Smooth muscle cell of the brain vasculature (primary cell): Measurements from ENCODE around the gene GSN.

Experiments used
- DNase-seq: peaks from one replicate; pipeline ENCODE4 v3.0.0-alpha.2; 2012; ENCODE audit warnings: low read depth, low spot score

GSN gene

GRCh38 chr9:121323449-121324151, 55.6 kb downstream of the GSN start:
- DNase-seq = no peak

DNA sequence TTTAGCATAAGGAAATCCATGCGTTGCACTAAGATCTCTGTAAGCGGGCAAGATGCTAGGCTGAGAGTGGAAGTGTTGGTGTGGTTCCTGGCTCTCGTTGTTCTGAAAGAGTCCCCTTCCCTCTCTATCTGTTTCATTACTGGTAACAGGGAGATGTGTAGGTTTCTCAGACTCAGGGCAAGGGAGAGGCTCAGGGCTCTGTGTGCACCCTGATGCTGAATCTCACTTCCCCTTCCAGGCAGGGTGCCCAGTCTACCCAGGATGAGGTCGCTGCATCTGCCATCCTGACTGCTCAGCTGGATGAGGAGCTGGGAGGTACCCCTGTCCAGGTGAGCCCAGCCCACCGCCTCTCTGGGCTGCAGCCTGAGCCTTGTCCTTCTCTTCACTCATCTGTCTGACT, 56.4 kb downstream of the GSN start:
- DNase-seq = no peak

- no peak for DNase-seq
Measured at GRCh38 chr9:121324755-121325154, 56.8 kb downstream of the GSN start.

DNA sequence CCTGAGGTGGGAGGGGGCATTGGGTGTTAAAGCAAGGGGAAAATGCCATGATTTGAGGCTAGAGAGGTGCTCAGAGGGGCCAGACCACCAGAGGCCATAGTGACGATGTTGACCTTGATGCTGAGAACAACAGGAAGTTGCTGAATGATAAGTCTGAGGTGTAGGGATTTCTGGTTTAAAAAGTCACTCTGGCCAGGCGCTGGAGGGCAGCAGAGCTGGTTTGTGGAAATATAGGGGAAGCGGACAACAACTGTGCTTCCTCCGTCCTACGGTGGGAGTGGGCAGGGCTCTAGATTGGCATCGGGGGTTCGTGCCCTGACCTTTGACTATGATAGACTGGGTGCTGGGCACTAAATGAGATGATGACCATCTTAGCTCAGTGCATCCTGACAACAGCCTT, 57.4 kb downstream of the GSN start:
- DNase-seq = no peak

GRCh38 chr9:121326130-121326838, 58.3 kb downstream of the GSN start:
- DNase-seq = no peak

- DNase-seq = no peak
Measured at GRCh38 chr9:121326901-121327613, 59.1 kb downstream of the GSN start.

DNA sequence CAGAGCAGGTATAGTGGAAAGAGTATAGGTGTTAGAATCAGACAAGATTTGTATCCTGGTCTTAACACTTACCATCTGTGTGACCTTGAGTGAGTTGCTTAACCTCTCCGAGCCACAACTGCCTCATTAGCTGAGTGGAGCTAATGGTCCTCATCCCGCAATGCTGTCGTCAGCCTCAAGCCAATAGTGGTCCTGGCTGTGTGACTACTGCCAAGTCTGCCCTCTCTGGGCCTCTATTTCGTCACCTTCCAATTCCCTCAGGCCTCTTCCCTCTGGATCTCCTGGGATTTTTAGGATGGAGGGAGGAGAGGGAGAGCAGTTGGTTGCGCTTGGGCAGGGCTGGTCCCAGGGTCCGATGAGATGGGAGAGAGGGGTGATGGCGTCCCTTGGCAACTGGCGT, 60.5 kb downstream of the GSN start:
- no peak for DNase-seq

- DNase-seq = no peak
Measured at GRCh38 chr9:121328876-121329681, 61.1 kb downstream of the GSN start.

DNA sequence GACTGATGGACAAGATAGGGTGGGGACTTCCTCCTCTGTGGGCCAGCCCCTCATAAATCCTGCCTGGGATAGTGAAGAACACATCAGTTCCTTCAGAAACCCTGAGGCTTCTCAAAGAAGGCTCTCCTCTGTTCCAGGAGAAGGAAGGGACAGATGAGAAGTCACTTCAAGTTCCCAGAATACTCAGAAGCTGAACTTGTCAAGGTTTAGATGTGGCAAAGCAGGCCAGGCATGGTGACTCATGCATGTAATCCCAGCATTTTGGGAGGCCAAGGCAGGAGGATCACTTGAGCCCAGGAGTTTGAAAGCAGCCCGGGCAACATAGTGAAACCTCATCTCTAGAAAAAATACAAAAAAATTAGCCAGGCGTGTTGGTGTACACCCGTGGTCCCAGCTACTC, 63.6 kb downstream of the GSN start:
- DNase-seq = no peak

DNA sequence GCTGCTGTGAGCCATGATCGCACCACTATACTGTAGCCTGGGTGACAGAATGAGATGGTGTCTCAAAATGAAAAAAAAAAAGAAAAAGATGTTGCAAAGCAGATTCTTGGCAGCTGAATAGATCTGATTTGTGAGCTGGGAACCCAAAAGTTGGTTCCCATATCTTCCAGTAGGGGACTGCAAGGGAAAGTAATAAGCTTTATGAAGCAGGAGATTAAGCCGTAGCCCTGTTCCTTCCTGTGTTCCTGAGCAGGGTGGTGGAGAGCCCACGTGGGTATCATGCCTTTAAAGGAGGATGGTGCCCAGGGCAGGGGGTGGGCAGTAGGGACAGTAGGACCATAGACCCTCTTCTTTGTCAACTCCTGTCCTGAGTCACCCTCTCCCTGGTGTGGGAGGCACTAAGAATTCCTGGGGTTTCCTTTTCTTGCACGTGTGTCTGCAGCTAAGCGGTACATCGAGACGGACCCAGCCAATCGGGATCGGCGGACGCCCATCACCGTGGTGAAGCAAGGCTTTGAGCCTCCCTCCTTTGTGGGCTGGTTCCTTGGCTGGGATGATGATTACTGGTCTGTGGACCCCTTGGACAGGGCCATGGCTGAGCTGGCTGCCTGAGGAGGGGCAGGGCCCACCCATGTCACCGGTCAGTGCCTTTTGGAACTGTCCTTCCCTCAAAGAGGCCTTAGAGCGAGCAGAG, 64.2 kb downstream of the GSN start:
- no peak for DNase-seq

GRCh38 chr9:121333950-121334773, 66.2 kb downstream of the GSN start:
- DNase-seq = no peak

- no peak for DNase-seq
Measured at GRCh38 chr9:121336665-121337064, 68.7 kb downstream of the GSN start.

GRCh38 chr9:121339437-121339836, 71.5 kb downstream of the GSN start:
- DNase-seq = no peak

DNA sequence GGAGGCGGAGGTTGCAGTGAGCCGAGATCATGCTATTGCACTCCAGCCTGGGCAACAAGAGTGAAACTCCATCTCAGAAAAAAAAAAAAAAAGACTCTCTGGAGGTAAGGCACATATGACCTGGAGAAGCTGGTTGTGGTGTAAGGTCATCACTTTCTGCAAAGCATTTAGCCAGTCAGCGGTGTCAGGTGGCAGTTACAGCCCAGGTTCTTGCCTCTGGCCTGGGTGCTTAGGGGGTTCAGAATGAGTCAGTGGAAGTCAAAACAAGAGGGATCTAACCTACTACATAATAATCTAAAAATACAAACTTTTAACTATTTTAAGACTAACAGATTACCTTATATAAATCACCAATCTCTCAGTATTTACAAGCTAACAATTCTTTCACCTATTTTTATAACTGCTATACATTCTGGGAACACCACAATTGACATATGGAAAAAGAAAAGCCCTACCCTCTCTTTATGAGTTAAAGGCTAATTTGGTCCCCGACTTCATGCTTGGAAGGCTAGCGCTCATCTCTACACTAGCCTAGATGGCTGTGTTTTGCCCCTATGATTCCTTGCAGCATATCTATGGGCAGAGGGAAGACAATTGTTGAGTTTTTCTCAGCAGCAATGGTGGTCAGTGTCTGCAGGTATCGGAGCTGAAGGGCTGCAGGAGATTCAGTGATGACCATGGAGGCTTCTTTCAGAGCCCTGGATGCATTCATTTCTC, 72.9 kb downstream of the GSN start:
- DNase-seq = no peak

GRCh38 chr9:121344184-121344583, 76.2 kb downstream of the GSN start:
- DNase-seq = no peak

DNA sequence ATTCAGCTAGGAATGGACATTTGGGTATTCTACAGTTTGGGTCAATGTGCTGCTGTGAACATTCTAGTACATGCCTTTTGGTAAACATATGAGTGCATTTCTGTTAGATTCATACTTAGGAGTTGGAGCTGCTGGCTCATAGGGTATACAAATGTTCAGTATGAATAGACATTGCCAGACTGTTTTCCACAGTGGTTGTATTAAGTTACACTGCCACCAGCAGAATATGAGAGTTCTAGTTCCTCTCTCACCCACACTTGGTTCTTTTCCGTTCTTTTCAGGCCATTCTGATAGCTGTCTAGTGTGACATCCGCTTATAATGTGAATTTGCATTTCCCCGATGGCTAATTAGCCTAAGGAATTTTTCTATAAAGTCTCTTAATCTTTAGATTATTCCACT, 77.1 kb downstream of the GSN start:
- DNase-seq = no peak

DNA sequence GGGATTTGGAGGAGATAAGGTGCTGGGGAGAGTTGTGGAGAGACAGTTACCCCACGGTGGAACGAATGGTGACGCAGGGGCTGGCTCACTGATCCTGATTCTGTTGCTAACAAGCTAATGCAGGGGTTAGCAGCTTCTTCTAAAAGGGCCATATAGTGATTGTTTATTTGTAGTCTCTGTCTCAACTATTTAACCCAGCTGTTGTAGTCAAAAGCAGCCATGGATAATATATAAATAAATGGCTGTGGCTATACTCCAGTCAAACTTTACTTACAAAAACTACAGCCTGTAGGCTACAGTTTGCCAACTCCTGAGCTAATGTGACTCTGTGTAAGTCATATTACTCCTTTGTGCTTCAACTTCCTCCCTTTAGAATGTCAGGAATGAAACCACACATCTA, 80.3 kb downstream of the GSN start:
- DNase-seq = no peak

GRCh38 chr9:121349009-121349408, 81.0 kb downstream of the GSN start:
- DNase-seq = no peak

- DNase-seq = no peak
Measured at GRCh38 chr9:121350036-121350435, 82.1 kb downstream of the GSN start.
